Hepatocyte (in vitro differentiated cells): ENCODE measurements around the gene SHFL.

Experiments used
- CTCF ChIP-seq: fragments of 200-600 bp; sonication (generic); IDR thresholded peaks from 2 replicates; pipeline ENCODE4 v1.5.1; 2016; ENCODE audit warnings: antibody characterized with exemption, mild to moderate bottlenecking; ENCODE audit not compliant: poor library complexity
- EZH2 ChIP-seq: fragments of 200-600 bp; sonication (generic); IDR thresholded peaks from 2 replicates; pipeline ENCODE4 v1.6.1; 2016; ENCODE audit warnings: antibody characterized with exemption, mild to moderate bottlenecking, borderline replicate concordance
- EZH2phosphoT487 ChIP-seq: fragments of 200-600 bp; sonication (generic); IDR thresholded peaks from one replicate; pipeline ENCODE4 v1.6.1; 2018; ENCODE audit warnings: antibody characterized with exemption, mild to moderate bottlenecking, low read depth, moderate library complexity; ENCODE audit not compliant: unreplicated experiment, severe bottlenecking

GRCh38 chr19:10049626-10050025, 36.5 kb upstream of the SHFL start:
- no peak for TF ChIP-seq CTCF
- TF ChIP-seq EZH2, result no peak
- TF ChIP-seq EZH2phosphoT487, result no peak
